ENCODE data around the gene TMEM235. TPM values are rescaled to one million over a fixed set of nuclear protein-coding genes. Genes with fewer than 3 reads are reported as not detected.

Gene TMEM235
- total and polyA plus RNA-seq, 9 of the 15 experiments (the other 6 are each of a cell fraction or from before 2014, with no cell fraction given), result not detected

DNA sequence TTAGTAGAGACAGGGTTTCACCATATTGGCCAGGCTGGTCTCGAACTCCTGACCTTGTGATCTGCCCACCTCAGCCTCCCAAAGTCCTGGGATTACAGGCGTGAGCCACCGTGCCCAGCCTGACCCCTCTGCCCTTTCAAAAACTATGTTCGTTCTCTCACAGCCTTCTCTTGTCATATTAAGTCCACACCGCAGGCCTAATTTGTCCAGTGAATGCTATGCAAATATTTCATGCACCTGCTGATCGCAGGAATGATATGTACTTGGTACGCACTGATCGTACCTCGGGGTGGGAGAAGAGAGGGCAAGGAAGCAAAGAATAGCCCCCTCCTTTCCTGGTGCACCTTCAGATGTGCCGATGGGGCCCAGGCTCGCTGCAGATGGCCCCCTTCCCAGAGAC lies 20.4 kb upstream of the TMEM235 start:
- H3K36me3 ChIP-seq (ENCODE audit: control insufficient read depth, insufficient read depth, low read length), result peaks cover 14% of the 10 kb centered on the region; the same call in 2 of the 3 replicates
- no peak overlapping the region for H2AFZ ChIP-seq (ENCODE audit: low read depth, low read length)
- no peak overlapping the region; a peak in 1 of 4 replicates for H3K9ac ChIP-seq (ENCODE audit: insufficient read depth in 1 of 2, low read depth in 2 of 2, low read length in 2 of 2)
- FAIRE-seq (no peak), DNase-seq (ENCODE audit: extremely low read depth in 1 of 4, low spot score in 3 of 4) (no peak), ATAC-seq (no peak)
- peaks cover 21% of the 10 kb centered on the region for H3K79me2 ChIP-seq (ENCODE audit: control insufficient read depth, insufficient read depth, low read length)
- peaks cover 0 to 23% of the 10 kb centered on the region in 2 experiments; a peak in 4 of 5 replicates for H3K4me1 ChIP-seq (replicated peaks in 1 of 2; ENCODE audit: control insufficient read depth in 2 of 2, insufficient read depth in 2 of 2, low read length in 2 of 2)
- in situ Hi-C loops (cut with MboI) (no loop called here), intact Hi-C loops (cut with micrococcal nuclease) (no loop called here)
- H3K27ac ChIP-seq (ENCODE audit: extremely low read depth, low read depth, low read length), result no peak overlapping the region
- no peaks in the 10 kb centered on the region for H3K9me1 ChIP-seq (ENCODE audit: control insufficient read depth, insufficient read depth, low read length)
- CTCF ChIA-PET (ENCODE audit: low intra/inter-chr PET ratio), result no interaction called here
- H3K4me2 ChIP-seq (ENCODE audit: insufficient read depth, low read length), result no peak overlapping the region
- WGBS (ENCODE audit: insufficient coverage, low coverage, missing lambda C conversion rate), result 46% methylated on average over 10 of the region's 11 CpGs
- no peaks in the 10 kb centered on the region for H3K27me3 ChIP-seq (ENCODE audit: control insufficient read depth in 2 of 2, insufficient read depth in 2 of 2, low read length in 2 of 2)
- H3K4me3 ChIP-seq, result no peak overlapping the region
- POLR2A ChIA-PET, result interaction anchor here (1.2 kb wide), 1 partner anchor 24 kb away, joined by 4 read pairs; the partner anchor contains the start of genes AFMID and TK1
- no peaks in the 10 kb centered on the region for H4K20me1 ChIP-seq (replicated peaks; ENCODE audit: control insufficient read depth, insufficient read depth, low read length)
- no TSS peak for BruUV-seq (replicated peaks)
- no peaks in the 10 kb centered on the region for H3K9me3 ChIP-seq (replicated peaks; ENCODE audit: control insufficient read depth, insufficient read depth, low read depth, low read length)
- TF ChIP-seq, protein P1, sequence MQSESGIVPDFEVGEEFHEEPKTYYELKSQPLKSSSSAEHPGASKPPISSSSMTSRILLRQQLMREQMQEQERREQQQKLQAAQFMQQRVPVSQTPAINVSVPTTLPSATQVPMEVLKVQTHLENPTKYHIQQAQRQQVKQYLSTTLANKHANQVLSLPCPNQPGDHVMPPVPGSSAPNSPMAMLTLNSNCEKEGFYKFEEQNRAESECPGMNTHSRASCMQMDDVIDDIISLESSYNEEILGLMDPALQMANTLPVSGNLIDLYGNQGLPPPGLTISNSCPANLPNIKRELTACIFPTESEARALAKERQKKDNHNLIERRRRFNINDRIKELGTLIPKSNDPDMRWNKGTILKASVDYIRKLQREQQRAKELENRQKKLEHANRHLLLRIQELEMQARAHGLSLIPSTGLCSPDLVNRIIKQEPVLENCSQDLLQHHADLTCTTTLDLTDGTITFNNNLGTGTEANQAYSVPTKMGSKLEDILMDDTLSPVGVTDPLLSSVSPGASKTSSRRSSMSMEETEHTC (IDR thresholded peaks at IDR 0.05), result no peak
- no peak for TF ChIP-seq ZBTB17 (CRISPR knock-in tag; IDR thresholded peaks at IDR 0.05)
- TF ChIP-seq HMG20B (CRISPR knock-in tag; IDR thresholded peaks at IDR 0.05), result no peak
- TF ChIP-seq TEAD4 (IDR thresholded peaks at IDR 0.05; ENCODE audit: low read length), result no peak
- TF ChIP-seq TEAD4 (CRISPR knock-in tag; IDR thresholded peaks at IDR 0.05; ENCODE audit: borderline replicate concordance), result no peak
- no peak for TF ChIP-seq ZNF584 (CRISPR knock-in tag; IDR thresholded peaks at IDR 0.05; ENCODE audit: low read depth)
- TF ChIP-seq RHOXF2B (CRISPR knock-in tag; conservative IDR thresholded peaks at IDR 0.05), result no peak
- no peak for TF ChIP-seq ZNF282 (CRISPR knock-in tag; IDR thresholded peaks at IDR 0.05)
- no peak for TF ChIP-seq ASH1L (IDR thresholded peaks at IDR 0.05; ENCODE audit: borderline replicate concordance, low read depth, partially characterized antibody)
- TF ChIP-seq, protein P2, sequence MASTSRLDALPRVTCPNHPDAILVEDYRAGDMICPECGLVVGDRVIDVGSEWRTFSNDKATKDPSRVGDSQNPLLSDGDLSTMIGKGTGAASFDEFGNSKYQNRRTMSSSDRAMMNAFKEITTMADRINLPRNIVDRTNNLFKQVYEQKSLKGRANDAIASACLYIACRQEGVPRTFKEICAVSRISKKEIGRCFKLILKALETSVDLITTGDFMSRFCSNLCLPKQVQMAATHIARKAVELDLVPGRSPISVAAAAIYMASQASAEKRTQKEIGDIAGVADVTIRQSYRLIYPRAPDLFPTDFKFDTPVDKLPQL (IDR thresholded peaks at IDR 0.05; ENCODE audit: extremely low read depth, insufficient read length), result no peak
- TF ChIP-seq U2AF2 (optimal IDR thresholded peaks at IDR 0.05; ENCODE audit: low read depth, low read length), result no peak
- TF ChIP-seq PURB (CRISPR knock-in tag; IDR thresholded peaks at IDR 0.05; ENCODE audit: low read depth), result no peak
- TF ChIP-seq EWSR1 (IDR thresholded peaks at IDR 0.05; ENCODE audit: borderline replicate concordance, low read depth, partially characterized antibody), result no peak
- no peak for TF ChIP-seq ADNP (tag; IDR thresholded peaks at IDR 0.05)
- TF ChIP-seq, protein P3, sequence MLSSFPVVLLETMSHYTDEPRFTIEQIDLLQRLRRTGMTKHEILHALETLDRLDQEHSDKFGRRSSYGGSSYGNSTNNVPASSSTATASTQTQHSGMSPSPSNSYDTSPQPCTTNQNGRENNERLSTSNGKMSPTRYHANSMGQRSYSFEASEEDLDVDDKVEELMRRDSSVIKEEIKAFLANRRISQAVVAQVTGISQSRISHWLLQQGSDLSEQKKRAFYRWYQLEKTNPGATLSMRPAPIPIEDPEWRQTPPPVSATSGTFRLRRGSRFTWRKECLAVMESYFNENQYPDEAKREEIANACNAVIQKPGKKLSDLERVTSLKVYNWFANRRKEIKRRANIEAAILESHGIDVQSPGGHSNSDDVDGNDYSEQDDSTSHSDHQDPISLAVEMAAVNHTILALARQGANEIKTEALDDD (IDR thresholded peaks at IDR 0.05), result no peak
- TF ChIP-seq, protein P4, sequence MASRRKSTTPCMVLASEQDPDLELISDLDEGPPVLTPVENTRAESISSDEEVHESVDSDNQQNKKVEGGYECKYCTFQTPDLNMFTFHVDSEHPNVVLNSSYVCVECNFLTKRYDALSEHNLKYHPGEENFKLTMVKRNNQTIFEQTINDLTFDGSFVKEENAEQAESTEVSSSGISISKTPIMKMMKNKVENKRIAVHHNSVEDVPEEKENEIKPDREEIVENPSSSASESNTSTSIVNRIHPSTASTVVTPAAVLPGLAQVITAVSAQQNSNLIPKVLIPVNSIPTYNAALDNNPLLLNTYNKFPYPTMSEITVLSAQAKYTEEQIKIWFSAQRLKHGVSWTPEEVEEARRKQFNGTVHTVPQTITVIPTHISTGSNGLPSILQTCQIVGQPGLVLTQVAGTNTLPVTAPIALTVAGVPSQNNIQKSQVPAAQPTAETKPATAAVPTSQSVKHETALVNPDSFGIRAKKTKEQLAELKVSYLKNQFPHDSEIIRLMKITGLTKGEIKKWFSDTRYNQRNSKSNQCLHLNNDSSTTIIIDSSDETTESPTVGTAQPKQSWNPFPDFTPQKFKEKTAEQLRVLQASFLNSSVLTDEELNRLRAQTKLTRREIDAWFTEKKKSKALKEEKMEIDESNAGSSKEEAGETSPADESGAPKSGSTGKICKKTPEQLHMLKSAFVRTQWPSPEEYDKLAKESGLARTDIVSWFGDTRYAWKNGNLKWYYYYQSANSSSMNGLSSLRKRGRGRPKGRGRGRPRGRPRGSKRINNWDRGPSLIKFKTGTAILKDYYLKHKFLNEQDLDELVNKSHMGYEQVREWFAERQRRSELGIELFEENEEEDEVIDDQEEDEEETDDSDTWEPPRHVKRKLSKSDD (conservative IDR thresholded peaks at IDR 0.05; ENCODE audit: low read length), result no peak
- no peak for TF ChIP-seq CHD2 (IDR thresholded peaks at IDR 0.05; ENCODE audit: low read depth, low read length)
- no peak for TF ChIP-seq POLR2H (tag; IDR thresholded peaks at IDR 0.05; ENCODE audit: low read depth)
- TF ChIP-seq HNRNPK (IDR thresholded peaks at IDR 0.05; ENCODE audit: low read depth, low read length, poor library complexity, severe bottlenecking), result no peak
